Stomach (tissue), 4 donors: ENCODE results near the gene MAP3K6.

ENCODE experiments used
- CTCF ChIP-seq, 7 experiments: fragments of 450-650 bp in 4 of 7; fragments of 200-600 bp in 3 of 7; sonication (generic) in 3 of 7; IDR thresholded peaks; one replicate each; pipeline ENCODE4 v1.5.1; 2016 to 2019; ENCODE audit warnings: antibody characterized with exemption in 7 of 7, control low read depth in 2 of 7, mild to moderate bottlenecking in 1 of 7
- POLR2A ChIP-seq, 4 donors: fragments of 450-650 bp; IDR thresholded peaks; one replicate each; pipeline ENCODE4 v1.6.1; 2016; ENCODE audit warnings: antibody characterized with exemption in 4 of 4, control low read depth in 2 of 4, mild to moderate bottlenecking in 1 of 4, moderate library complexity in 1 of 4

GRCh38 chr1:27353166-27353565, 13.6 kb downstream of the MAP3K6 start:
- TF ChIP-seq POLR2A (IDR thresholded peaks at IDR 0.05) = no peak
- TF ChIP-seq CTCF (IDR thresholded peaks at IDR 0.05) = no peak
